GM21717 (cell line): Measurements from ENCODE around the gene KRT12.
"Not testable (repeated sequence)": the region's sequence is repeated elsewhere in the genome, so short reads cannot be mapped to it uniquely, and the experiment has no call there.

Experiments
- ATAC-seq: cut with Tn5 transposase; IDR thresholded peaks from one replicate; pipeline ENCODE4 v1.9.1; 2021; ENCODE audit warnings: mild to moderate bottlenecking, moderate library complexity; ENCODE audit not compliant: unreplicated experiment

The KRT12 gene

GRCh38 chr17:40818343-40818732 is 48.7 kb downstream of the KRT12 start:
- ATAC-seq = no peak

- ATAC-seq = no peak
Observed at GRCh38 chr17:40817103-40817682, 49.8 kb downstream of the KRT12 start.

GRCh38 chr17:40816569-40816968 is 50.5 kb downstream of the KRT12 start:
- ATAC-seq = no peak

- ATAC-seq = no peak
Observed at GRCh38 chr17:40815381-40815780, 51.6 kb downstream of the KRT12 start.

- ATAC-seq = not testable (repeated sequence)
Observed at GRCh38 chr17:40814657-40815056, 52.4 kb downstream of the KRT12 start.

GRCh38 chr17:40813804-40814203 is 53.2 kb downstream of the KRT12 start:
- no peak for ATAC-seq

GRCh38 chr17:40812639-40813038 is 54.4 kb downstream of the KRT12 start:
- no peak for ATAC-seq
